ENCODE data around the gene PDE11A. TPM values are rescaled to one million over a fixed set of nuclear protein-coding genes. Genes with fewer than 3 reads are reported as not detected.
"Not testable (repeated sequence)": the region's sequence is repeated elsewhere in the genome, so short reads cannot be mapped to it uniquely, and the experiment has no call there.

Gene PDE11A
- total RNA-seq, 2 experiments from 2014 or later: not detected

- H3K4me3 Mint-ChIP-seq: no peak overlapping the region
- H3K9me3 Mint-ChIP-seq: no peaks in the 10 kb centered on the region
- H3K27ac Mint-ChIP-seq: no peak overlapping the region
Observed at GRCh38 chr2:177876950-177877349, 195.6 kb downstream of the PDE11A start.

GRCh38 chr2:177874686-177875085, 197.9 kb downstream of the PDE11A start:
- POLR2A ChIA-PET: no interaction called here
- DNase-seq: no peak
- Mint-ChIP-seq H3K4me1 (no peaks in the 10 kb centered on the region), H3K27me3 (no peaks in the 10 kb centered on the region), H3K27ac (no peak overlapping the region), H3K36me3 (ENCODE audit: low read depth) (no peaks in the 10 kb centered on the region), H3K4me3 (no peak overlapping the region), H3K9me3 (no peaks in the 10 kb centered on the region)
- CTCF ChIA-PET: interaction anchor here (0.9 kb wide), 1 partner anchor 9 kb away, joined by 3 read pairs; no protein-coding TSS in a partner anchor

More at GRCh38 chr2:177876950-177877349, 195.6 kb downstream of the PDE11A start:
- Mint-ChIP-seq H3K4me1 (no peaks in the 10 kb centered on the region), H3K36me3 (ENCODE audit: low read depth) (no peaks in the 10 kb centered on the region), H3K27me3 (no peaks in the 10 kb centered on the region)
- POLR2A ChIA-PET: no interaction called here
- DNase-seq: no peak
- CTCF ChIA-PET: no interaction called here

- no peaks in the 10 kb centered on the region for H3K27me3 Mint-ChIP-seq
- POLR2A ChIA-PET: no interaction called here
- CTCF ChIA-PET: interaction anchor here (0.9 kb wide), 1 partner anchor 10 kb away, joined by 3 read pairs; no protein-coding TSS in a partner anchor
- no peaks in the 10 kb centered on the region for H3K36me3 Mint-ChIP-seq (ENCODE audit: low read depth)
- H3K4me3 Mint-ChIP-seq: no peak overlapping the region
- no peak for DNase-seq
- no peaks in the 10 kb centered on the region for H3K4me1 Mint-ChIP-seq
- H3K27ac Mint-ChIP-seq: no peak overlapping the region
- H3K9me3 Mint-ChIP-seq: no peaks in the 10 kb centered on the region
Observed at GRCh38 chr2:177873915-177874314, 198.7 kb downstream of the PDE11A start.

GRCh38 chr2:177872286-177872685, 200.3 kb downstream of the PDE11A start:
- no peaks in the 10 kb centered on the region for H3K9me3 Mint-ChIP-seq
- H3K36me3 Mint-ChIP-seq (ENCODE audit: low read depth): no peaks in the 10 kb centered on the region
- H3K27ac Mint-ChIP-seq: no peak overlapping the region
- no peaks in the 10 kb centered on the region for H3K27me3 Mint-ChIP-seq
- DNase-seq: no peak
- ChIA-PET POLR2A (no interaction called here), CTCF (no interaction called here)
- no peaks in the 10 kb centered on the region for H3K4me1 Mint-ChIP-seq
- no peak overlapping the region for H3K4me3 Mint-ChIP-seq

- H3K36me3 Mint-ChIP-seq (ENCODE audit: low read depth): no peaks in the 10 kb centered on the region
- H3K9me3 Mint-ChIP-seq: no peaks in the 10 kb centered on the region
Observed at GRCh38 chr2:177869912-177870311, 202.7 kb downstream of the PDE11A start.

GRCh38 chr2:177869209-177869608, 203.4 kb downstream of the PDE11A start:
- H3K27me3 Mint-ChIP-seq: no peaks in the 10 kb centered on the region
- H3K27ac Mint-ChIP-seq: no peak overlapping the region

More at GRCh38 chr2:177869912-177870311, 202.7 kb downstream of the PDE11A start:
- Mint-ChIP-seq H3K4me3 (no peak overlapping the region), H3K27ac (no peak overlapping the region), H3K27me3 (no peaks in the 10 kb centered on the region), H3K4me1 (no peaks in the 10 kb centered on the region)
- DNase-seq: no peak
- ChIA-PET POLR2A (no interaction called here), CTCF (no interaction called here)

GRCh38 chr2:177868806-177869205, 203.8 kb downstream of the PDE11A start:
- H3K4me1 Mint-ChIP-seq: no peaks in the 10 kb centered on the region
- no peak overlapping the region for H3K4me3 Mint-ChIP-seq
- H3K27ac Mint-ChIP-seq: no peak overlapping the region
- POLR2A ChIA-PET: no interaction called here
- H3K9me3 Mint-ChIP-seq: no peaks in the 10 kb centered on the region
- H3K36me3 Mint-ChIP-seq (ENCODE audit: low read depth): no peaks in the 10 kb centered on the region
- H3K27me3 Mint-ChIP-seq: no peaks in the 10 kb centered on the region
- CTCF ChIA-PET: no interaction called here
- DNase-seq: no peak

More at GRCh38 chr2:177869209-177869608, 203.4 kb downstream of the PDE11A start:
- ChIA-PET POLR2A (no interaction called here), CTCF (no interaction called here)
- Mint-ChIP-seq H3K4me1 (no peaks in the 10 kb centered on the region), H3K4me3 (no peak overlapping the region), H3K9me3 (no peaks in the 10 kb centered on the region), H3K36me3 (ENCODE audit: low read depth) (no peaks in the 10 kb centered on the region)
- no peak for DNase-seq

- Mint-ChIP-seq H3K27me3 (peaks cover 24% of the 10 kb centered on the region), H3K9me3 (no peaks in the 10 kb centered on the region), H3K27ac (no peak overlapping the region), H3K4me1 (no peaks in the 10 kb centered on the region), H3K36me3 (ENCODE audit: low read depth) (no peaks in the 10 kb centered on the region), H3K4me3 (no peak overlapping the region)
- no peak for DNase-seq
- ChIA-PET POLR2A (no interaction called here), CTCF (no interaction called here)
Observed at GRCh38 chr2:177857538-177857937, 215.0 kb downstream of the PDE11A start.

- POLR2A ChIA-PET: no interaction called here
- CTCF ChIA-PET: no interaction called here
- no peaks in the 10 kb centered on the region for H3K9me3 Mint-ChIP-seq
- no peaks in the 10 kb centered on the region for H3K4me1 Mint-ChIP-seq
- H3K36me3 Mint-ChIP-seq (ENCODE audit: low read depth): no peaks in the 10 kb centered on the region
- peaks cover 16% of the 10 kb centered on the region for H3K27me3 Mint-ChIP-seq
- no peak for DNase-seq
- no peak overlapping the region for H3K4me3 Mint-ChIP-seq
- no peak overlapping the region for H3K27ac Mint-ChIP-seq
Observed at GRCh38 chr2:177852389-177852788, 220.2 kb downstream of the PDE11A start.

- DNase-seq: no peak
- no peak overlapping the region for H3K4me3 Mint-ChIP-seq
- ChIA-PET POLR2A (no interaction called here), CTCF (no interaction called here)
- no peaks in the 10 kb centered on the region for H3K27me3 Mint-ChIP-seq
- H3K4me1 Mint-ChIP-seq: no peaks in the 10 kb centered on the region
- H3K9me3 Mint-ChIP-seq: no peaks in the 10 kb centered on the region
- H3K36me3 Mint-ChIP-seq (ENCODE audit: low read depth): no peaks in the 10 kb centered on the region
- H3K27ac Mint-ChIP-seq: no peak overlapping the region
Observed at GRCh38 chr2:177843188-177843587, 229.4 kb downstream of the PDE11A start.

GRCh38 chr2:177842243-177842642, 230.3 kb downstream of the PDE11A start:
- POLR2A ChIA-PET: no interaction called here
- H3K27ac Mint-ChIP-seq: no peak overlapping the region
- H3K27me3 Mint-ChIP-seq: no peaks in the 10 kb centered on the region
- no peak overlapping the region for H3K4me3 Mint-ChIP-seq
- no peak for DNase-seq
- no peaks in the 10 kb centered on the region for H3K4me1 Mint-ChIP-seq
- no peaks in the 10 kb centered on the region for H3K36me3 Mint-ChIP-seq (ENCODE audit: low read depth)
- peaks cover 3% of the 10 kb centered on the region for H3K9me3 Mint-ChIP-seq
- CTCF ChIA-PET: no interaction called here

- H3K27ac Mint-ChIP-seq; POLR2A ChIA-PET; H3K36me3 Mint-ChIP-seq (ENCODE audit: low read depth); H3K4me3 Mint-ChIP-seq; H3K4me1 Mint-ChIP-seq; H3K27me3 Mint-ChIP-seq; DNase-seq; H3K9me3 Mint-ChIP-seq: not testable (repeated sequence)
- CTCF ChIA-PET: interaction anchor here (0.6 kb wide), 1 partner anchor 1403 kb away, joined by 4 read pairs; no protein-coding TSS in a partner anchor
Observed at GRCh38 chr2:177835418-177836204, 237.0 kb downstream of the PDE11A start.

- no peaks in the 10 kb centered on the region for H3K4me1 Mint-ChIP-seq
- ChIA-PET CTCF (no interaction called here), POLR2A (no interaction called here)
- no peak overlapping the region for H3K4me3 Mint-ChIP-seq
- H3K9me3 Mint-ChIP-seq: peaks cover 4% of the 10 kb centered on the region
- no peaks in the 10 kb centered on the region for H3K27me3 Mint-ChIP-seq
- H3K36me3 Mint-ChIP-seq (ENCODE audit: low read depth): no peaks in the 10 kb centered on the region
- no peak overlapping the region for H3K27ac Mint-ChIP-seq
- DNase-seq: no peak
Observed at GRCh38 chr2:177832611-177833433, 239.8 kb downstream of the PDE11A start.

All from activated CD4-positive, alpha-beta T cell treated with anti-CD3 and anti-CD28 coated beads, Interleukin-2, amount 10 ng/mL, durations not matched to agents 7 days and 5 days (primary cell).